CD4-positive, alpha-beta T cell treated with Interleukin-1 beta for 1 hour (primary cell): ENCODE results near the gene LIPC.

Experiments used
- DNase-seq, 2 donors: peaks; one replicate each; pipeline ENCODE4 v3.0.0-alpha.2; 2020 to 2022

The LIPC gene

GRCh38 chr15:58407236-58407775 is 24.5 kb upstream of the LIPC start:
- DNase-seq = no peak

- no peak for DNase-seq
These were observed 24.0 kb upstream of the LIPC start for GRCh38 chr15:58407778-58408177.

GRCh38 chr15:58409861-58410260 is 21.9 kb upstream of the LIPC start:
- no peak for DNase-seq

GRCh38 chr15:58410353-58410752 is 21.4 kb upstream of the LIPC start:
- peak; percentile 9 to 40 for DNase-seq

DNA sequence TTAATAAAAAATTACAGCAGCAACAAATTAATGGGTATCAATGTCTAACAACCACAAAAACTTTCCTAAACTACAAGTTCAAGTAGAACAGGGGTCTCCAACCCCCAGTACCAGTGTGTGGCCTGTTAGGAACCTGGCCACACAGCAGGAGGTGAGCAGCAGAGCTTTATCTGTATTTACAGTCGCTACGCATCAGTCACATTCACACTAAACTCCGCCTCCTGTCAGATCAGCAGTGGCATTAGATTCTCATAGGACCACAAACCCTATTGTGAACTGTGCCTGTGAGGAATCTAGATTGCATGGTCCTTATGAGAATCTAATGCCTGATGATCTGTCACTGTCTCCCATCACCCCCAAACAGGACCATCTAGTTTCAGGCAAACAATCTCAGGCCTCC is 18.5 kb upstream of the LIPC start:
- no peak for DNase-seq

- DNase-seq = no peak
These were observed 16.2 kb upstream of the LIPC start for GRCh38 chr15:58415636-58416035.

- DNase-seq = no peak
These were observed 14.8 kb upstream of the LIPC start for GRCh38 chr15:58416963-58417362.

DNA sequence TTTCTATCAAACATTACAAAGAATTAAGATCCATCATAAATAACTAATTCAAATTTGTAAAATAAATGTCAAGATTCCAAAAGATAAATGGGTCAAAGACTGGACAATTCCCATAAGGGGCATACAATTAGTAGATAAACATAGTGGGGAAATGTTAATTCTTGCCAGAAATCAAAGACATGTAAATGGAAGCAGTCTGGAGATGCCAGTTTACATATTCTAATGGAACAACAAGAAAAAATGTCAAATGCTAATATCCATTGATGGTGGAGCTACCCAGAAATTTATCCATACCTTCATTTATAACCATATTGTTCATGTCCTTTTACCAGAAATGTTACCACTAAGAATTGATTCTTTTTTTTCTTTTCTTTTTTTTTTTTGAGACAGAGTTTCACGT is 13.7 kb upstream of the LIPC start:
- DNase-seq = no peak

DNA sequence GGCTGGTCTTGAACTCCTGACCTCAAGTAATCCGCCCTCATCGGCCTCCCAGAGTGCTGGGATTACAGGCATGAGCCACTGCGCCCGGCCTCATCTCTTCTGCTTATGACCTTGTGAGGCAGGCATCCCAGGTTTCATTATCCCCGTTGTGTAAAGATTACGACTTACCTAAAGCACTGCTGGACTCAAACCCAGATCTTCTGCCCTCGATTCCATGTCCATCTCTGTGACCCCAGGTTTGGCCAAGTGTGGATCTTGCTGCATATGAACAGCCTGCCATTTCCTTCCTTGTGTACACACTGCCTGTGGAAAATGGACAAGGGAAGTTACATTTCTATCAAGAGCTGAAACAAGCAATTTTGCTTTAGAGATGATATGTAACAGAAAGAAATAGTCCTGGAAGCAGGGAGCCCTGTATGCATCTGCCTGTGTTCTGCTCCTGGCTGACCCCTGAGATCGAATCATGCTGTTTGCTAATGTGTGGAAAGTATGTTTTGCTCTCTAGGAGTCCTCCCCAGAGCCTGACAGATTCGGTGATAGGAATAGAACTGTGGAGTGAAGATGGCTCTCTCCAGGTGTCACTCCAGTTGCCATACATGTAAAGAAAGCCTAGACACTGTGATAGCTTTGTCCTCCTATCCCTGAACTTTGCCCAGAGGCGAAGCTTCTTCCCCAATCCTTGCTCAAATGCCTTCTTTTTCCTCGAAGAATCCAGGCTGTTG is 11.8 kb upstream of the LIPC start:
- no peak for DNase-seq

DNA sequence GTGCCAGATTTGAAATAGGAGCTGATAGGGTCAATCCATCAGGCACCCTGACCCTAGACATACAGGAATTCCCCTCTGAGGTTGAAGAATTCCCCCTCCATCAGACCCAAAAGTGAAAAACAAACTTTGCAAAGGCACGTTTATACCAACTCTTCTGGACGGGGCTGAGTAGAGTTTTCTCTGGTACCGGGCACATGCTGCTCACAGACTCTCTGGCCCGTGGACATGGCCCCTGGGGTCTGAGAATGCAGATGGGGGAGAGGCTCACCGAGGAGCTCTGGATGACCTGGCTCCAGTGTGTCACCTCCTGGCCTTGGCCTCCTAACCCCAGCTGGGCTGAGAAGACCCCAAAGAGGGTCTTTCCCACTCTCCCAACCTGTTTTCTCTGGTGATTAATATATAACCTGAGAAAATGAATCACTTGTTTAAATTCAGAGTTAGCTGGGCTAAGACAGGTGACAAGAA is 11.2 kb upstream of the LIPC start:
- no peak for DNase-seq

- no peak for DNase-seq
These were observed 8.6 kb upstream of the LIPC start for GRCh38 chr15:58423205-58423604.

GRCh38 chr15:58423831-58424608 is 7.8 kb upstream of the LIPC start:
- DNase-seq = no peak

GRCh38 chr15:58424722-58425121 is 7.1 kb upstream of the LIPC start:
- no peak for DNase-seq

DNA sequence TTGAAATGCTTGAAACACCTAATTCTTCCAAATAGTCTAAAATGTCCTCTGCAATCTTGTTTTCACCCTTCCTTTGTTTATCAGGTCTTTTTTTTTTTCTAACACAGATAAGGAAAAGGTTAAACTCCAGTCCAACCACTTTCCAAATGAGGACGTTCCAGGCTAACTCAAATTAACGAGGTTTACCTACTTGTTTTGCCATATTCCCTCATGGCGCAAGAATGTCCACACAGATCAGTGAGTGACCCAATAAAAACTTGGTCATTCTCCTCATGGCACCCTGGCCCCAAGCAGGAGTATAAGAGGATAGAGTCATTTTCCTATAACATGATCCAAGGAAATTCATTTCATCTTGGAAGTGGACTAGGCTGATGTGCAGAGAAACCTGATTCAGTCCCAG is 6.6 kb upstream of the LIPC start:
- DNase-seq = no peak

DNA sequence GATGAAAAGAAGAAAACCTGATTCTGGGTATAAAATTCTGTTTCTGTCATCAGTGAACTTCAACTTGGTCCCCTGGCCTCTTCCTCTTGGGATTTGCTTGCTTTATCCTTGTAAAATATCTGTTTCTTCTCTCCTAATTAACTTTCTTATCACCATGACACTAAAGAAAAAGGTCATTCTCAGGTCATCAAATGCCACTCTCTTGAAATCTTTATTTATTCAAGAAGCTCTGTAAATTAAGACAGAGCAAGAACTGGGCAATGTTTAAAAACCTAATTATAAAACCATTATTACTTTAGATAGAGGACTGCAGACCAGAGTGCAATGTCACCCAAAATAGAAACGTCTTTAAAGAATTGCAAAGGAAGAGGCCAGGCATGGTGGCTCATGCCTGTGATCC is 6.0 kb upstream of the LIPC start:
- DNase-seq = no peak

DNA sequence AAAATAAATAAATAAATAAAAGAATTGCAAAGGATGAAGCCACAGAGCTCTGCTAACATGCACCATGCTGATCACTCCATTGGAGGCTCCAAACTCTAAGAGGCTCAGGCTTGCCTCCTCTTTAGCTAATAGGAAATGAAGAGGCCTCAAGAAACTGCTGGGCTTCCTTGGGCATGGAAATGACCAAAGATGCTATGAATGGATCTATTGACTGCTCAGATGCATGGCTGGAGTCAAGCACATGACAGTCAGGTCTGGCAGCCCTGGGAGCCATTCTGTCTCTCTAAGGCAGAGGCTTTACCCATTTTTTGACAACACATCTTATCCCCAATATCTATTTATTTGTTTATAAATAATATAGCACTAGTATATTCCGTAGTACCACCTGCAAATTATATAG is 5.3 kb upstream of the LIPC start:
- DNase-seq = no peak

DNA sequence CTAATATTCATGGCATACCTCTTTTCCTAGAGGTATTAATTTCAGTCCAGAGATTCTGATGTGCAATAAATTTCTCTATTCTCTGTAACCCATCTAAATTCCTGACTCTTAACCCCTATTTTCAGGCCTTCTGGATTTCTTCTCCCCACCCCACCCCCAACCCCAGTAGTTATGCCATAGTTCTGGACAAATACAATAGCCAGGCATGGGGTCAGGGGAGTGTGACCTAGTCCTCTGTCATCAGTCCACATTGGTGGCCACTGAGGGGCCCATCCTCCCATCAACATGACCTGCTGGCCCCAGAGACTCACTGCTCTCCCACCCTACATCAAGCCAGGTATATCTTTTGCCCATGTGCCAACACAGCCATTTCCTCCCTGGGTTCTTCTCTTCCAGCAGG is 3.8 kb upstream of the LIPC start:
- DNase-seq = no peak

GRCh38 chr15:58430224-58430787 is 1.5 kb upstream of the LIPC start:
- DNase-seq = no peak

DNA sequence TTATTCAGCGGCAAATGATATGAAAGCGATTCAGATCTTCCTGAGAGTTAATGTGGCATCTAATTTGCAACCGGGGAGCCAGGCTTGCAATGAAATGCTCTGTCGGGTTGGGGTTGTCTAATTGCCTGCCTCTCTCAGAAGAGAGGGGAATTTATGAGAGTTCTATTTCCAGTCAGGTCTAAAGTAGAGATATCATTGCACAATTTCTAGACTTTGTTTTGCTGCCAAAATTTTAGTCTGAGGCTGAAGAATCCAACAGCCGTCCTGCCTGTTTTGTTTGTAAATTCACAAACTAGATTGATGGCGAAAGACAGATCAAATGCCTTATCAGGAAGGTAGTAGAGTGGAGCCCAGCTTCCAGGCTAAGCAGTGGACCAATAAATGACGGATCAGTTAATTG is 610 bp downstream of the LIPC start:
- no peak for DNase-seq

- DNase-seq = no peak
These were observed 2.0 kb downstream of the LIPC start for GRCh38 chr15:58433597-58434333.

GRCh38 chr15:58434334-58434875 is 2.6 kb downstream of the LIPC start:
- no peak for DNase-seq

- no peak for DNase-seq
These were observed 4.8 kb downstream of the LIPC start for GRCh38 chr15:58436552-58436951.
